HepG2 (cell line): Measurements from ENCODE around the gene SKIL.

Source experiments
- CTCF ChIP-seq: sonication (generic); formaldehyde crosslinking; IDR thresholded peaks from 2 replicates; pipeline ENCODE4 v1.5.0; 2020; ENCODE audit warnings: mild to moderate bottlenecking, missing genetic modification reagents, moderate library complexity
- JUND ChIP-seq: sonication (generic); formaldehyde crosslinking; IDR thresholded peaks from 2 replicates; pipeline ENCODE4 v1.8.0; 2022; ENCODE audit warnings: mild to moderate bottlenecking, missing genetic modification reagents

GRCh38 chr3:170322566-170323269 lies 34.8 kb upstream of the SKIL start:
- no peak for TF ChIP-seq JUND (CRISPR knock-in tag)
- no peak for TF ChIP-seq CTCF
